Coronary artery (tissue), 2 donors: Measurements from ENCODE around the gene PPP3R1.
A peak's percentile ranks its signal among the peaks of the same experiment; 100 is the strongest.

Experiments
- DNase-seq: peaks from one replicate; pipeline ENCODE4 v3.0.0-alpha.2; 2017; ENCODE audit warnings: low spot score
- H3K27ac ChIP-seq, 2 donors: fragments of 200-600 bp; sonication (generic); one replicate each; pipeline ENCODE4 v1.5.1; 2016 to 2019
- H3K4me3 ChIP-seq: fragments of 200-600 bp; sonication (generic); 2 replicates; pipeline ENCODE4 v1.5.1; 2016; ENCODE audit warnings: mild to moderate bottlenecking, moderate library complexity
- TF ChIP-seq, protein P1 (sequence below): fragments of 200-600 bp; sonication (generic); IDR thresholded peaks from one replicate; pipeline ENCODE4 v1.5.1; 2019; ENCODE audit warnings: antibody characterized with exemption

PPP3R1 gene, protein sequence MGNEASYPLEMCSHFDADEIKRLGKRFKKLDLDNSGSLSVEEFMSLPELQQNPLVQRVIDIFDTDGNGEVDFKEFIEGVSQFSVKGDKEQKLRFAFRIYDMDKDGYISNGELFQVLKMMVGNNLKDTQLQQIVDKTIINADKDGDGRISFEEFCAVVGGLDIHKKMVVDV

DNA sequence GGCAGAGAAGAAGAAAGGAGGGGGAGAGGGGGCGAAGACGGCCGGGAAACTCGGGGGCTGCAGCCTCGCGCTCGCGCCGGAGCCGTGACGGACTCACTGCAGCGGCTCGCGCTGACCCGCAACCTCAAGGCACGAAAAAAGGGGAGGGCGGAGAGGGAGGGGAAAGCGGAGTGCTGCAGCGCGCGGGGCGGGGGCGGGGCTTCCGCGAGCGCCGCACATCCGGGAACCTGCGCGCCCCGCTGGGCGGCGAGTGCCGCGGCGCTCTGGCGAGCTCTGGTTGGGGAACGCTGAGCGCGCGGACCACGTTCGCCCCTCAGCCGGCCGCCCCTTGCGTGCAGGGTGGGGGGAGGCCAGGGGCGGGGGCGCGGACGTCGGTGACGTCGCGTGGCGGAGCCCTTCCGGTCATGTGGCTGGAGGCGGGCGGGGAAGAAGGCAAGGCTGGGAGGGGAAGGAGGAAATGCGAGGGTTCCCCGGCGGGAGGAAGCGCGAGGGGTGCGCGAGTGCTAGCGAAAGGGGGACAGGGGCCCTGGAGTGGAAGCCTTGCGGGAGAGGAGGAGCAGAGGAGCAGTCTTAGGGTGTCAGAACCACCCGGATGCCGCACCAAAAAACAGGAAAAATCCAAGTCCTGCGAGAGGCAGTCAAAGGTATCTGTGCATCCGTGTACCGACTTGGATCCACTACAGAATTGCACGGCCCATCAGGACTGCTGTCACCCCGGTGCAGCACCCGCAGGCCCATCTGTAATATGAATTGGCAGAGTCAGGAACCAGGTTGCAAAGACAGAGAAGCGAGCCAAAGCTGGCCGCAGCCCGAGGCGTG lies at the start of gene PPP3R1:
Gene PPP3R1 (minus strand): TSS at position 133 of the 819 bp plus-strand sequence. CDS start 405 bp downstream, outside the sequence.
- DNase-seq = peak; percentile 97
- TF ChIP-seq, protein P1, sequence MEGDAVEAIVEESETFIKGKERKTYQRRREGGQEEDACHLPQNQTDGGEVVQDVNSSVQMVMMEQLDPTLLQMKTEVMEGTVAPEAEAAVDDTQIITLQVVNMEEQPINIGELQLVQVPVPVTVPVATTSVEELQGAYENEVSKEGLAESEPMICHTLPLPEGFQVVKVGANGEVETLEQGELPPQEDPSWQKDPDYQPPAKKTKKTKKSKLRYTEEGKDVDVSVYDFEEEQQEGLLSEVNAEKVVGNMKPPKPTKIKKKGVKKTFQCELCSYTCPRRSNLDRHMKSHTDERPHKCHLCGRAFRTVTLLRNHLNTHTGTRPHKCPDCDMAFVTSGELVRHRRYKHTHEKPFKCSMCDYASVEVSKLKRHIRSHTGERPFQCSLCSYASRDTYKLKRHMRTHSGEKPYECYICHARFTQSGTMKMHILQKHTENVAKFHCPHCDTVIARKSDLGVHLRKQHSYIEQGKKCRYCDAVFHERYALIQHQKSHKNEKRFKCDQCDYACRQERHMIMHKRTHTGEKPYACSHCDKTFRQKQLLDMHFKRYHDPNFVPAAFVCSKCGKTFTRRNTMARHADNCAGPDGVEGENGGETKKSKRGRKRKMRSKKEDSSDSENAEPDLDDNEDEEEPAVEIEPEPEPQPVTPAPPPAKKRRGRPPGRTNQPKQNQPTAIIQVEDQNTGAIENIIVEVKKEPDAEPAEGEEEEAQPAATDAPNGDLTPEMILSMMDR = no peak

DNA sequence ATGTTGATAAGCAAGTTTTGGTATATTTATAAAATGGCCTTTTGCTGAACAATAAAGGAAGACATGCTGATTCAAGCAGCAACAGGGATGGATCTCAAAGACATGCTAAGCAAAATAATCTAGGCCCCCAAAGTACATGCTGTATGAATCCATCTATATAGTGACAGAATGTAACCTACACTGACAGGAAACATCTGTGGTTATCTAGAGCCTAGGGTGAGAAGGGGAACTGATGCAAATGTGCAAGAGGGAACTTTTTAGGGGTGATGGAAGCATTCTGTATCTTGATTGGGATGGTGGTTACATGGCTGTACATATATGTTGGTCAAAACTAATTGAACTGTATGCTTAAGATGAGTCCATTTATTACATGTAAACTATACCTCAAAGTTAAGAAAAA lies 43.2 kb upstream of the PPP3R1 start:
- TF ChIP-seq, protein P1 = no peak
- no peak for DNase-seq
- no peak overlapping the region for H3K27ac ChIP-seq
- H3K4me3 ChIP-seq = no peak overlapping the region

More for the DNA sequence above, at the start of gene PPP3R1:
- H3K27ac ChIP-seq = peak within 1 kb of the TSS; percentile 96 to 99
- H3K4me3 ChIP-seq = peak within 1 kb of the TSS; percentile 78

DNA sequence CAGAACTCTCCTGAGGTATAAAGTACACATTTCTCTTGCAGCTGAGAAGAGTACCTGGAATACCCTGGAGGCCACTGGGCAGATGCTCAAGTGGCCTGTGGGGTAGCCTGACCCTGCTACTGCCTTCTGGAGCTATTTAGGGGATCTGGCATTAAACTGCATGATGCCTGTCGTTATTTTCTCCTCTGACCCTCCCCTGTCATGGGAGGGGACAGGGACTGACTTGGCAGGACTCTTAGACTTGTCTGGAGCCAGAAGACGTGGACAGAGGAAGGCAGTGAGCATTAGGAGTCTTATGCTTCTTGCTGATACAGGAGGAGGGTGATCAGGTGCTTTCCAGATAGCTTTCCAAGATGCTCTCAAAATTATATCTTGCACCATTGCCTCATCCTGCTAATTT lies 42.6 kb upstream of the PPP3R1 start:
- Histone ChIP-seq H3K4me3 (no peak overlapping the region), H3K27ac (no peak overlapping the region)
- TF ChIP-seq, protein P1 = no peak
- DNase-seq = no peak

DNA sequence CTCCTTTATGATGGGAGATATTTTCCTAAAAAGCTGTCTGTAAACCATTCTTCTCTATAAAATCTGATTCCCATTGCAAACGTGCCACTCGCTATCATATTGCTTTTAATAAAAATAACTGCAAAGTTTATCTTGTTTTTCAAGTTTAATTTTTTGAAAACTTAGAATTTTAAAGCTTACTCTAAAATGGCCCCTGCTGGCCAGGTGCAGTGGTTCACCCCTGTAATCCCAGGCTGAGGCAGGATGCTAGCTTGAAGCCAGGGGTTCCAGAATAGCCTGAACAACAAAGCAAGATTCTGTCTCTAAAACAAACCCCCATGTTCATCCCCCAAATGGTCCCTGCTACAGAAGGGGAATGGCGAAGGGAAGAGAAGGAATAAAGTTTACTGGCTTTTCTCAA lies 41.9 kb upstream of the PPP3R1 start:
- Histone ChIP-seq H3K4me3 (no peak overlapping the region), H3K27ac (no peak overlapping the region)
- DNase-seq = no peak
- TF ChIP-seq, protein P1 = no peak

DNA sequence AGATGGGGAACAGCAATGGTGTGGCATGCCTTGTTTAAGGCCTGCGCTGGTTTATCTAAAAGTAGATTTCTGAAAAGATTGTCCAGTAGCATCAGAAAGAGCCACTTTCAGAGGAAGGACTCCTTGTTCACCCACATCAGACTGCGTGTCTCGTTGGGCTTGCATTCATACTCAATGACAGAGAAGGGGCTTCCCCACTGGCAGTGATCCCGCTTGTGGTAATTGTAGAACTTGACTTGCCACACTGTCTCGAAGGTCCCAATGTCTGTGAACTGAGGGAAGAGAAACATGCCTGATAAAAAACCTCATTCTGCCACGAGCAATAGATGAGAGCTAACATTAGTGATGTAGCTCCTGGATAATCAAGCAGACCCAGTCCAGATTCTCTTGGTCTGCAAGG lies 41.4 kb upstream of the PPP3R1 start:
- no peak for DNase-seq
- no peak overlapping the region for H3K27ac ChIP-seq
- H3K4me3 ChIP-seq = no peak overlapping the region
- TF ChIP-seq, protein P1 = no peak

DNA sequence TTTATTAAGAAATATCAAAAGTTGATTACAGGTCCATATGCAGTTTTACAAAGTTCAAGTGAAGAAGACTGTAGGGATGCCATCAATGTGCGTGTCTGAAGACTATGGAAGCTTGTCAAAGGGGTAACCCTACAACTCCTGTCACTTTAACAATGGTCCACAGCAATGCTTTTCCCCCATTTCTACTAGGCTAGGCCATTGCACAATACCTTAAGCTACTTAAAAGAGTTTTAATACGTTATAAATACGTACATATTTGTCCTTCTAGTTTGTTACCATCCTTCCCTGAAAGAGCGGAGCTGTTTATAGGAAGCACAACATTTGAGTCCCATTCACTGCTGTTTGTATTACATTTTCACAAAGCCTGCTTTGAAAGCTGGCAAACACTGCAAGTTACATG lies 40.7 kb upstream of the PPP3R1 start:
- TF ChIP-seq, protein P1 = no peak
- no peak overlapping the region for H3K4me3 ChIP-seq
- no peak overlapping the region for H3K27ac ChIP-seq
- no peak for DNase-seq
